ENCODE measurements around the gene DDX28.
"Not testable (repeated sequence)": the region's sequence is repeated elsewhere in the genome, so short reads cannot be mapped to it uniquely, and the experiment has no call there.

DDX28 gene

GRCh38 chr16:68037841-68038597 is 15.0 kb upstream of the DDX28 start:
- no peak for DNase-seq (ENCODE audit: low read depth)

GRCh38 chr16:68035227-68035626 is 12.2 kb upstream of the DDX28 start:
- no peak for DNase-seq (ENCODE audit: low read depth)

GRCh38 chr16:68033101-68033500 is 10.1 kb upstream of the DDX28 start:
- no peak for DNase-seq (ENCODE audit: low read depth)

GRCh38 chr16:68031951-68032350 is 8.9 kb upstream of the DDX28 start:
- DNase-seq (ENCODE audit: low read depth): no peak

- DNase-seq (ENCODE audit: low read depth): not testable (repeated sequence)
Measured at GRCh38 chr16:68030108-68030507, 7.1 kb upstream of the DDX28 start.

- DNase-seq (ENCODE audit: low read depth): no peak
Measured at GRCh38 chr16:68028996-68029395, 6.0 kb upstream of the DDX28 start.

GRCh38 chr16:68022278-68022727 is 729 bp downstream of the DDX28 start:
- no peak for DNase-seq (ENCODE audit: low read depth)

GRCh38 chr16:68021490-68021889 is 1.5 kb downstream of the DDX28 start:
- no peak for DNase-seq (ENCODE audit: low read depth)

GRCh38 chr16:68019167-68019680 is 3.8 kb downstream of the DDX28 start:
- DNase-seq (ENCODE audit: low read depth): no peak

GRCh38 chr16:68015681-68016080 is 7.4 kb downstream of the DDX28 start, which contains the start of gene DPEP2NB:
Gene DPEP2NB, minus strand, starts transcription at chr16:68015911. Its CDS starts 141 bp downstream, at chr16:68015770.
- DNase-seq (ENCODE audit: low read depth): no peak

GRCh38 chr16:68013440-68013839 is 9.6 kb downstream of the DDX28 start:
- DNase-seq (ENCODE audit: low read depth): no peak

- not testable (repeated sequence) for DNase-seq (ENCODE audit: low read depth)
Measured at GRCh38 chr16:68009872-68010271, 13.2 kb downstream of the DDX28 start.

GRCh38 chr16:68009157-68009735 is 13.8 kb downstream of the DDX28 start:
- no peak for DNase-seq (ENCODE audit: low read depth)

GRCh38 chr16:68005786-68006286 is 17.2 kb downstream of the DDX28 start:
- no peak for DNase-seq (ENCODE audit: low read depth)

- DNase-seq (ENCODE audit: low read depth): no peak
Measured at GRCh38 chr16:68005211-68005610, 17.8 kb downstream of the DDX28 start.

GRCh38 chr16:68003031-68003430 is 20.0 kb downstream of the DDX28 start:
- no peak for DNase-seq (ENCODE audit: low read depth)

GRCh38 chr16:68000450-68000849 is 22.6 kb downstream of the DDX28 start:
- DNase-seq (ENCODE audit: low read depth): no peak

GRCh38 chr16:67999985-68000384 is 23.0 kb downstream of the DDX28 start:
- no peak for DNase-seq (ENCODE audit: low read depth)

GRCh38 chr16:67998779-67999688 is 24.0 kb downstream of the DDX28 start, which contains the start of gene DPEP2:
Gene DPEP2, minus strand, starts transcription at chr16:67999484. Its CDS starts 6,272 bp downstream, at chr16:67993212.
- not testable (repeated sequence) for DNase-seq (ENCODE audit: low read depth)

- not testable (repeated sequence) for DNase-seq (ENCODE audit: low read depth)
Measured at GRCh38 chr16:67998231-67998778, 24.7 kb downstream of the DDX28 start.

- DNase-seq (ENCODE audit: low read depth): no peak
Measured at GRCh38 chr16:67996666-67997065, 26.4 kb downstream of the DDX28 start.

- no peak for DNase-seq (ENCODE audit: low read depth)
Measured at GRCh38 chr16:67995423-67995822, 27.6 kb downstream of the DDX28 start.
